GM23338 (cell line): ENCODE results near the gene NAA10. TPM values are rescaled to one million over a fixed set of nuclear protein-coding genes. Genes with fewer than 3 reads are reported as not detected.
A peak's percentile ranks its signal among the peaks of the same experiment; 100 is the strongest.

Experiments
- ATAC-seq: fragments of 200-7000 bp; cut with Tn5 transposase; 3 replicates; pipeline ENCODE4 v1.9.1; 2020
- DNase-seq: peaks from one replicate; pipeline ENCODE4 v3.0.0-alpha.2; 2015; ENCODE audit warnings: low spot score
- H2AFZ ChIP-seq: fragments of 200-600 bp; sonication (generic); 2 replicates; pipeline ENCODE4 v1.8.0; 2016; ENCODE audit warnings: antibody characterized with exemption, mild to moderate bottlenecking, moderate library complexity
- H3F3A ChIP-seq: fragments of 200-600 bp; sonication (generic); replicated peaks from 2 replicates; pipeline ENCODE4 v1.8.0; 2017; ENCODE audit warnings: antibody characterized with exemption, mixed run types, low read depth
- H3K27ac ChIP-seq: fragments of 200-600 bp; sonication (generic); 2 replicates; pipeline ENCODE4 v1.6.1; 2016; ENCODE audit warnings: low read depth
- H3K27me3 ChIP-seq: fragments of 200-600 bp; sonication (generic); 2 replicates; pipeline ENCODE4 v1.8.0; 2016; ENCODE audit warnings: mild to moderate bottlenecking, mixed run types, moderate library complexity; ENCODE audit not compliant: insufficient read depth
- H3K36me3 ChIP-seq: fragments of 200-600 bp; sonication (generic); 2 replicates; pipeline ENCODE4 v1.8.0; 2016; ENCODE audit warnings: mild to moderate bottlenecking; ENCODE audit not compliant: insufficient read depth
- H3K4me1 ChIP-seq: fragments of 200-600 bp; sonication (generic); 2 replicates; pipeline ENCODE4 v1.8.0; 2016; ENCODE audit warnings: mild to moderate bottlenecking, moderate library complexity; ENCODE audit not compliant: insufficient read depth
- H3K4me2 ChIP-seq: fragments of 200-600 bp; sonication (generic); 2 replicates; pipeline ENCODE4 v1.7.1; 2017; ENCODE audit warnings: mixed run types
- H3K4me3 ChIP-seq: fragments of 200-600 bp; sonication (generic); 2 replicates; pipeline ENCODE4 v1.6.1; 2016; ENCODE audit warnings: mixed run types
- H3K79me2 ChIP-seq: fragments of 200-600 bp; sonication (generic); replicated peaks from 2 replicates; pipeline ENCODE4 v1.8.0; 2017; ENCODE audit warnings: mild to moderate bottlenecking; ENCODE audit not compliant: insufficient read depth
- H3K9me2 ChIP-seq: fragments of 200-600 bp; sonication (generic); 2 replicates; pipeline ENCODE4 v1.8.0; 2017; ENCODE audit not compliant: insufficient read depth
- H4K20me1 ChIP-seq: fragments of 200-600 bp; sonication (generic); replicated peaks from 2 replicates; pipeline ENCODE4 v1.8.0; 2017; ENCODE audit warnings: mild to moderate bottlenecking; ENCODE audit not compliant: insufficient read depth
- H3K27ac Mint-ChIP-seq: 2 replicates; pipeline ENCODE4 v1.8.0; 2020; ENCODE audit warnings: inconsistent platforms, mild to moderate bottlenecking, moderate library complexity, mixed read lengths
- H3K27me3 Mint-ChIP-seq: 3 replicates; pipeline ENCODE4 v1.8.0; 2022; ENCODE audit warnings: low read depth, mild to moderate bottlenecking, moderate library complexity, mixed read lengths, inconsistent platforms; ENCODE audit not compliant: insufficient read depth, poor library complexity
- H3K36me3 Mint-ChIP-seq: 3 replicates; pipeline ENCODE4 v1.8.0; 2021; ENCODE audit warnings: low read depth, mild to moderate bottlenecking, inconsistent platforms, moderate library complexity, mixed read lengths
- H3K4me1 Mint-ChIP-seq: 3 replicates; pipeline ENCODE4 v1.8.0; 2020; ENCODE audit warnings: mild to moderate bottlenecking, inconsistent platforms, mixed read lengths
- H3K4me3 Mint-ChIP-seq: 3 replicates; pipeline ENCODE4 v1.8.0; 2021; ENCODE audit warnings: moderate library complexity, mild to moderate bottlenecking, inconsistent platforms, mixed read lengths
- H3K9me3 Mint-ChIP-seq: 3 replicates; pipeline ENCODE4 v1.8.0; 2020; ENCODE audit warnings: moderate library complexity, mild to moderate bottlenecking, inconsistent platforms, mixed read lengths
- CREB1 ChIP-seq: fragments of 250-450 bp; sonication (Bioruptor Pico); IDR thresholded peaks from 2 replicates; pipeline ENCODE4 v1.5.0; 2020; ENCODE audit warnings: low read depth, mild to moderate bottlenecking, moderate library complexity
- CTCF ChIP-seq, 2 experiments: fragments of 200-600 bp in 1 of 2; sonication (generic) in 1 of 2; conservative IDR thresholded peaks; 2 replicates each; pipeline versions ENCODE4 v1.5.1 to v1.6.1; 2016 to 2017; ENCODE audit warnings: antibody characterized with exemption in 2 of 2, low read depth in 2 of 2, mild to moderate bottlenecking in 2 of 2, moderate library complexity in 1 of 2
- ETS1 ChIP-seq: IDR thresholded peaks from 2 replicates; pipeline ENCODE4 v1.6.1; 2016; ENCODE audit warnings: antibody characterized with exemption
- EZH2 ChIP-seq: fragments of 200-600 bp; sonication (generic); IDR thresholded peaks from one replicate; pipeline ENCODE4 v1.8.0; 2017; ENCODE audit warnings: antibody characterized with exemption, mild to moderate bottlenecking, low read depth; ENCODE audit not compliant: unreplicated experiment
- EZH2phosphoT487 ChIP-seq: fragments of 200-600 bp; sonication (generic); IDR thresholded peaks from one replicate; pipeline ENCODE4 v1.8.1; 2018; ENCODE audit warnings: antibody characterized with exemption; ENCODE audit not compliant: unreplicated experiment
- JUNB ChIP-seq: IDR thresholded peaks from one replicate; pipeline ENCODE4 v1.6.1; 2016; ENCODE audit warnings: antibody characterized with exemption; ENCODE audit not compliant: unreplicated experiment
- NANOG ChIP-seq: IDR thresholded peaks from 2 replicates; pipeline ENCODE4 v1.6.1; 2016; ENCODE audit warnings: antibody characterized with exemption, borderline replicate concordance
- POLR2AphosphoS5 ChIP-seq: IDR thresholded peaks from 2 replicates; pipeline ENCODE4 v1.6.1; 2016; ENCODE audit warnings: antibody characterized with exemption, low read depth
- REST ChIP-seq: IDR thresholded peaks from one replicate; pipeline ENCODE4 v1.6.1; 2018; ENCODE audit warnings: antibody characterized with exemption; ENCODE audit not compliant: unreplicated experiment
- STAT1 ChIP-seq: IDR thresholded peaks from one replicate; pipeline ENCODE4 v1.6.1; 2016; ENCODE audit warnings: antibody characterized with exemption; ENCODE audit not compliant: unreplicated experiment
- ZNF114 ChIP-seq: fragments of 250-450 bp; sonication (Bioruptor Pico); IDR thresholded peaks from 2 replicates; pipeline ENCODE4 v1.5.0; 2020; ENCODE audit warnings: mild to moderate bottlenecking, moderate library complexity
- ZNF331 ChIP-seq: fragments of 250-450 bp; sonication (Bioruptor Pico); IDR thresholded peaks from 2 replicates; pipeline ENCODE4 v1.5.0; 2020; ENCODE audit warnings: low read depth, mild to moderate bottlenecking, moderate library complexity
- ZNF462 ChIP-seq: fragments of 250-450 bp; sonication (Bioruptor Pico); IDR thresholded peaks from 2 replicates; pipeline ENCODE4 v1.5.0; 2020; ENCODE audit warnings: mild to moderate bottlenecking, moderate library complexity
- polyA plus RNA-seq: library from polyadenylated mRNA; unstranded; fragments of >200 nt; fragmentation: Nextera tagmentation; extraction: Ambion mirVana; gene quantifications from 2 replicates; pipeline ENCODE4 v1.2.1, GENCODE V29; 2016
- total RNA-seq: library from RNA; depleted of rRNA; stranded (reverse); fragments of >200 nt; shearing (Covaris generic); gene quantifications from 2 replicates; pipeline ENCODE4 v1.2.3, GENCODE V29; 2014

The NAA10 gene
- total and polyA plus RNA-seq, 2 experiments from 2014 or later: 136 to 145 TPM

DNA sequence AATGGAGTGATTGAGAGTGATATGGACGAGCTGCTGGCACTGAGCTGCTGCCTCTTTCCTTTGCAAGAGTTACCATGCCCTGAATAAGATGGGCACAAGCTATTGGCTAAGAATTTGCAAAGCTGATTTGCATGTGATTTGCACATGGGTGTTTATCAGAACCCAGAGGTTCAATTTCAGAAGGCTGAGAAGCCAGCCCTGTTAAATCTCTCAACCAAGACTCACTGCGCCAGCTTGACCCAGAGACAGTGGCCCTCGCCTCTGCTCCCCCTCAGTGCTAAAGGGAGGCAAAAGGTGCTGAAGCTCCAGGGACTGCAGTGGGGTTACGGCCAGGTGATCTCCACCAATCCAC is 9.5 kb downstream of the NAA10 start:
- ATAC-seq (no peak), DNase-seq (no peak)
- Mint-ChIP-seq H3K27me3 (peaks cover 9% of the 10 kb centered on the region), H3K9me3 (no peaks in the 10 kb centered on the region; the same call in 2 of the 3 replicates), H3K27ac (peak overlapping the region; percentile 87), H3K4me3 (peak overlapping the region; percentile 89), H3K4me1 (peaks cover 26% of the 10 kb centered on the region), H3K36me3 (peaks cover under 1% of the 10 kb centered on the region; the same call in 2 of the 3 replicates)
- 0 out of 2 replicates have a peak, but pooled peaks cover 5% of the 10 kb centered on the region for H3F3A ChIP-seq
- H3K27me3 ChIP-seq: no peaks in the 10 kb centered on the region
- peak overlapping the region; percentile 65 for H3K4me3 ChIP-seq
- H3K27ac ChIP-seq: no peak overlapping the region
- TF ChIP-seq EZH2 (no peak), NANOG (no peak), REST (no peak), EZH2phosphoT487 (no peak), ZNF462 (CRISPR knock-in tag) (no peak), CTCF (conservative IDR thresholded peaks at IDR 0.05; ENCODE audit: low read depth in 2 of 2) (no peak), ETS1 (no peak), ZNF331 (no peak), CREB1 (no peak), STAT1 (no peak), JUNB (no peak), POLR2AphosphoS5 (no peak), ZNF114 (no peak)
- H4K20me1 ChIP-seq: no peaks in the 10 kb centered on the region
- peak overlapping the region; percentile 83 for H3K4me2 ChIP-seq
- peaks cover 10% of the 10 kb centered on the region; the same call in 1 of the 2 replicates for H3K4me1 ChIP-seq
- no peaks in the 10 kb centered on the region for H3K36me3 ChIP-seq
- H3K9me2 ChIP-seq: no peaks in the 10 kb centered on the region
- H2AFZ ChIP-seq: no peak overlapping the region
- H3K79me2 ChIP-seq: no peaks in the 10 kb centered on the region
